NCI-H2171 (cell line): ENCODE data around the gene PHF21B.

Source experiments
- DNase-seq: peaks from one replicate; lab custom pipeline; 2025; lab: John Stamatoyannopoulos, UW

The PHF21B gene

DNA sequence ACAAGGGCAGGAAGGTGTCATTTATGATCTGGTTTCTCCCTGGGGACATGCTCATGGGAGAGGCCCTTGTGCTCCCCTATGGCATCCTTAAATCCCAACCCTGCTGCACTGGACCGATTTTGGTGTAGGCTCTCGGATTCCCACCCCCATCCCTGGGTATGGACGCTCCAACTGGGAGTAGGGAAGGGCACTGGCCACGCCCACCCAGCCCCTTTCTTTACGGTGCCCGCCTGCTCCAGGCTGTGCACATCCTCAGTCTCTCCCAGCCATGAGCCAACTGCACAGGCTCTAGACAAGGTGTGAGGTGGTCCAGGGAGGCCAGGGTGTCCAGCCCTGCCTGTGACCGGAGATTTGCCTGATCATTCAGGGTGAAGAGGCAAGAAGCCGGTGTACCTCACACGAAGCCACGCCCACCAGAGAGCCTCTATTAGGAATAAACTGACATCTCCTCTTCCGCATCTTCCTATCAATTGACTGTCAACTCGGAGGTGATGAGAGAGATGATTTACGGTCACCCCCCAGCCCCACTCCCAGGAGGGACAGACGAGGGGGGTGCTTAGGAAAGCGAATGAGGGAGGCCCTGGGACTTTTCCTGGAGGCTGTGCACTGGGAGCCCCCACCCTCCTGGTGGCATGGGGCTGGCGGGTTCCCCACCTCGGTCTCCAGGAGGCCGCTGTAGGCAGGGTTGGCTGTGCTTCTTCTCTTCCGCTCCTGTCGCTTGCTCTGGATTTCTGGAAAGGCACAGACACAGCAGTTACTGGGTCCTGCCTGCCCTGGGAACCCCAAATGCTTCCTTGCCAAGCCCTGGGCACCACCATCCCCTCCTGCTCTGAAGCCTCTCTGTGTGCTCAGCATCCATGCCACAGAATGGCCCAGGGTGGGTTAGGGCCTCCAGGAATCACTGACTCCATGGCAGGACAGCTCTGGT lies 116.7 kb downstream of the PHF21B start:
- DNase-seq, result no peak

DNA sequence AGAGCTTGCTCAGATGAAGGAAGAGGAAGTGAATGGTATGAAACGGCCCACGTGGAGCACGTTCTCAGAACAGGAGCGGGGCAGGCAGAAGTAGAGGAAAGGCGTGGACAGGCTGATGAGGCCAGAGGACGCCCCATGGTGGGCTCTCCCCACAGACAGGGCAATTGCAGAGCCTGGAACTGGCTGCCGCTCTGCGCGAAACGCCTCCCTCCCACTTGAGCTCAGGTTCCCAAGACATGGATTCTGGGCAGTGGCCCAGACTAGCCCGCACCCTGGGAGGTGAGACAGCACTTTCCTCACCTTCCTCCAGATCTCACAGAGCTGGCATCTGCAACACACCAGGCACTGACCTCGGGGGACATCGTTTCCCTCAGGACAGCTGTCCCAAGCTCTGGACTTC lies 117.6 kb downstream of the PHF21B start:
- no peak for DNase-seq

- no peak for DNase-seq
Measured at GRCh38 chr22:44891791-44892190, 118.0 kb downstream of the PHF21B start.

DNA sequence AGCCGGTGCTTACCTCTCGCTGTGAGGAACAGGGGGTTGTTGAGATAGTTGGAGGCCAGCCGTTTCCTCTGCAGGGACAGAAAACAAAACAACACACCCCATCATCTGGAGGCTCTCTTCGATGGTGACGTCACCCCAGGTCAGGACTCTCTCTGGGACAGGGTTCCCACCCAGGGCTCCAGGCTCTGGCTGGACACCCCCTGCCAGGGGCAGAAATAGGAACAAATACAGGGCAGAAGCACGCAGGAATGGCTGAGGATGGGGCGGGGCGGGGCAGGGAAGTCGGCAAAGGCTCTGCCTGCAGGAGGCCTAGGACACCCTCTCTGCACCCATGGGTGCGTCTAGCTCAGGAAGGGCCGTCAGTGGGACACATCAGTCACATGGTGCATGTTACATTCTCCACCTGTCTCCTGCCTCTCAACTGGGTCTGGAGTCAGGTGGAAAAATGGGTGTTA lies 118.5 kb downstream of the PHF21B start:
- no peak for DNase-seq

GRCh38 chr22:44890416-44891292 lies 119.2 kb downstream of the PHF21B start:
- DNase-seq, result no peak

DNA sequence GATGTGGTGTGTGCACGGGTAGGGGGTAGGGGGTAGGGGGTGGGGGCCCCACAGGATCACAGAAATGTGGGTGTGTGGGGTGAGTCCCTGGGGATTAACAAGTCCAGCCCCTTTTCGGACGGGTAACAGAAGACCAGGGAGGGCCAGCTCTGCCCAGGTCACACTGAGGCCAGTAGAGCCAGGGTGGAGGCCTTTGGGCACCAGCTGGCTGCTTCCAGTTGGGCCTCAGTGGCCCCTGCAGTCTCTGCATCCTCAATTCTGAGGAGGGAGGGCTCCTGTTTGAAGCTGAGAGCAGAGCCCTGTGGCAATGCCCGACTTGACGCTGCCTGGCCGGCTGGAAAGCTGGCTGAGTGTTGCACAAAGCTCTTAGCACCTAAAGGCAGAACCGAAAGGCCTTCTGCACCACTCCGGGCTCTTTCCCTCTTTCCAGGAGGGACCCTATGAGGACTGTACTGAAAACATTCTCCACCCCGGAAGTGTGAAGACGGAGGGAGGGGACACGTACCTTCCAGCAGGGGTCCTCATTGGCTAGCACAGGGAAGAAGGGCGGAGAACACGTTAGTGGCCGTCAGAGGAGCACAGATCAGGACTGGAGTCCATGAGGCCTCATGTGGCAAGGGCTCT lies 120.4 kb downstream of the PHF21B start:
- DNase-seq, result no peak

- no peak for DNase-seq
Measured at GRCh38 chr22:44888491-44889254, 121.1 kb downstream of the PHF21B start.

DNA sequence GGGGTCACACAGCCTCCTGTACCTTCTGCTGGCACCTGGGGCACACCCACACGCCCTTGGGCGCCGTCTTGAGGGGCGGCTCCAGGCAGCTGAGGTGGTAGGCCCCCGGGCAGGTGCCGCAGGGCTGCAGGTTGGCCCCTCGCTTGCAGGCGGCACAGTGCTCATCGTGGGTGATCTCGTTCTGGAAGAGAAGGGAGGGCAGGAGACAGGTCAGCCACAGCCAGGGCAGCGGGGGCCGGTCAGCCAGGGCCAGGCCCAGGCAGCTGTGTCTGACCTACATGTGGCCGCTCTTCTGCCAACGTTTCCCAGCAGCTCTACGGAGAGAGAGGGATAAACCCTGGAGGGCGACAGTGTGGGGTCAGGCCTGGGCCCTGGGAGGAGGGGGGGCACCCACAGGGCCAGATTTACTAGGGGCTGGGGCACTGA lies 121.9 kb downstream of the PHF21B start:
- DNase-seq, result no peak

GRCh38 chr22:44885806-44886360 lies 123.9 kb downstream of the PHF21B start:
- no peak for DNase-seq

GRCh38 chr22:44884968-44885805 lies 124.6 kb downstream of the PHF21B start:
- DNase-seq, result no peak

GRCh38 chr22:44884562-44884961 lies 125.2 kb downstream of the PHF21B start:
- DNase-seq, result no peak

- DNase-seq, result no peak
Measured at GRCh38 chr22:44883011-44883421, 126.8 kb downstream of the PHF21B start.

GRCh38 chr22:44882226-44882905 lies 127.4 kb downstream of the PHF21B start:
- no peak for DNase-seq

DNA sequence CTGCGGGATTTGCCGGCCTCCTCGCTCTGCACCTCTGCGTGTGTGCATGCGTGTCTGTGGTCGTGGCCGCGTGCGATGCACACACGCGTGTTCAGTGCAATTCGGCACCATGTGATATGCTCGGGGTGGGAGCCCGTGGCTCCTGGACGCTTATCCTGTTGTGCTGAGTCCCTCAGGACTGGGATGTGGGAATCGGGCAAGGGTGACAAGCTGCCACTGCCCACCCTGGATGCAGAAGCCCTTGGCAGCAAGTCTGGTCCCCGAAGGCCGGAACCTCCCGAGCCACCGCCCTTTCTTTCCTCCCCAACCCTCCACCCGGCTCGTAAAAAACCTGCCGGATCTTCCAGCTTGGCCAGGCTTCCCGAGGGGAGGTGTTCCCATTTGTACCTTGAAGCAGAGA lies 128.2 kb downstream of the PHF21B start:
- no peak for DNase-seq

DNA sequence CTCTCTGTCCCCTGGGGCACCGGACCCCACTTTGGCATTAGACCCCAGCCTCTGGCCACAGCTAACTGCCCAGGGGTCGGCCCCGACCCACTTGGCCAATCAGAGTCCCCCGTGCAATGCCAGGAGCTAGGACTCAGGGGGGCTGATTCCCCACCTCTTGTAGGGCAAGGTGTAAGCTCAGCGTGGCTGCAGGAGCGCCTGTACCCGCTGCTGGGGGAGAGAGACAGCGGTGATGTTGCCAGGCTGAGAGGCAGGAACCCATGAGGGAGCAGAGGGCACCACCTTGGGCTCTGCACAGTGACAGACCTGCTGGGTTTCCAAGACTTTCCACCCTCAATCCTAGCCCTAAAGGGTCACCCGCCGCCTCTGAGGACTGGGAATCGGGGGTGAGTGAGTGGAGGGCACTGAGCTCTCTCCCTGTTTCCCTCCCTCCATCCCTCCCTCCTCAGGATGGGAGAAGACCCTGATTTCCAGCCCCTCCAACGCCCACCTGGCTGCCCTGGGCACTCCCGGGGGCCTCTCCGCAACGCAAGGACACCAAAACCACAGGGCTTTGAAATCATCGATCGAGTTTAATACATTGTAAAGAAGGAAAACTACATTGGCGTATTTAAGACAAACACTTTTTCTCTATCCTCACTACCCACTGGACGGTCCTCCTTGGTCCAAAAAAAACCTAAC lies 129.1 kb downstream of the PHF21B start:
- no peak for DNase-seq

GRCh38 chr22:44879301-44879680 lies 130.5 kb downstream of the PHF21B start:
- DNase-seq, result no peak

DNA sequence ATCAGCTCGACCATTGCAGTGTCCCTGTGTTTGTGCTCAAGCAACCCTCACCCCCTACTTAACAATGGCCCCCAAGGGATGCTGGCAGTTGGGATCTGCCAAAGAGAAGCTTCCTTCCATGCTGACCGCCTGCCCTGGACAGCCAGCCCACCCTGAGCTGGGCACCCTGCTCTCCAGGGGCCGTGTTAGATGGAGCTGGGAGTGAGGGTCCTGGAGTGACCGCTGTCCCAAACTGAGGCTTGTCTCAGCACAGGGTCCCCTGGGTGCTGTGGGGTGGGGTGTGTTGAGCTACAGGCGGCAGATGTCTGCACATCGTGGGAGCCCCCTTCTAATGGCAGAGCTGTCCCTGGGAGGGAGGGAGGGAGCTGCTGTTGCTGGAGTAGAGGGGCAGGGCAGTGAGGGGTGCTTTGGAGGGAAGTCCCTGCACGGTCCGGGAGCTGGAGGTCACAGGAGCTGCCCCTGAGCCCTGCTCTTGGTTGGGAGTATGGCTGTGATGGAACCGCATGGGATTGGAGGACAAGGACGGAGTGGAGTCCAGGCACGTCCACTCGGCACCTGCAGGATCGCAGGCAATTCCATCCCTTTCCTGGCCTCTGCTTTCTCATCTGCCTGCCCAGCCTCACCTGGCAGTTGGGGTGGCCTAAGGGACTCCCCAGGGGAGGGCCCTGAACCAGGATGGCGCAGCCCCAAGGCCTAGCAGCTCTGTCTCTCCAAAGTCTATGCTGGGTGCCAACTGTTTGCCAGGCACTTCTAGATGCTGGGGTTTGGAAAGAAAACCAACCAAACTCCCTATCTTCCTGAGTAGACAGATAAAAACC lies 131.1 kb downstream of the PHF21B start:
- no peak for DNase-seq

DNA sequence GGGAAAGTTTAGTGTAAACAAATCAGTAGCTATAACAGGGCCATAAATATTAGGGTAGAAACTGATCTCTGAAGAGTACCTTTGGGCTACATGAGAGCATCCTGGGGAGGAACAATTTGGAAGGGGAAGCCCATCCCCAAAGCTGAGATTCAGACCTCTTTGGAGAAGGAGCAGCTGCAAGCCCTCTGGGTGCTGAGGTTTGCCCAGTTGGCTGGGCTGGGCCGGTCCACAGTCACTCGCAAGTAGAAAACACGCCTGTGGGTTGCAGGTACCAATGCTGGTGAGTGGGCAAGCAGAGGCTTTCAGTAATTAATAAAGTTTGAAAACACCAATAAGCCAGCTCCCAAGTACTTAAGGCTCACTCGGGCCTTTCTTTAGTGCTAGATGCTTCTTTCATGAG lies 132.9 kb downstream of the PHF21B start:
- no peak for DNase-seq
